ENCODE measurements around the gene VWA8.

The VWA8 gene

DNA sequence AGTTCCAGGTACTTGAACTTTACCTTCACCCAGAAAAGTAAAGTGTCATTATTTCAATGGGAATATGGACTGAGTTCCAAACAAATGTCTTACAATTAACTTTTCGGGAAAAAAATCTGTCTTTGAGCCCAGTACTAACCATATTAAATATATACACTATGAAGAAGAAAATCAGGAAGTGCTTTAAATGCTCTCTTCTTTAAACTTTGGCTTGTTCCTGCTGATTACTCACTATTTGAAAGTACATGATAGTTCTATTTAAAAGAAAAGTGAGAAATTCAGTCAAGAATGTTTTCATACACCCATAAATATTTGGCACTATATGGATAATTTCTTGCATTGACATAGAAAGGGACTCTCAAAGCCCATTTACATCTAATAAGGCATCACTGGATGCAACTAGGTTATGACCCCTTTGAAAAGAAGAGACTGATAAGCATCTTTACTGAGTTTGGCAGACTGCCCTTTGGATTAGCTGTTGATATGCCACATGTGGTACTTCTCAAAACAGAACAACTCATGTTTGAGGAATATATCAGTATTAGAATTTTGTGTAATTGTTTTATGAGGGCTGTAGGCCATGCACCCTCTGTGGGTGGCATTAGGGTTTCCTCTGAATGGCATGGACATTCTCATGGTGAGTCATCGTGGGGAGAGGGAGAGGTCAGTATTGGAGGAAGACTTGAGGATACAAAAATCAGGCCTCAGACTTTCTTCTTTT, 25.0 kb upstream of the VWA8 start:
- DNase-seq (ENCODE audit: low read depth), result no peak
- H3K4me3 ChIP-seq (ENCODE audit: control insufficient read depth, low read depth, low read length), result no peak overlapping the region
- TF ChIP-seq, protein P1, sequence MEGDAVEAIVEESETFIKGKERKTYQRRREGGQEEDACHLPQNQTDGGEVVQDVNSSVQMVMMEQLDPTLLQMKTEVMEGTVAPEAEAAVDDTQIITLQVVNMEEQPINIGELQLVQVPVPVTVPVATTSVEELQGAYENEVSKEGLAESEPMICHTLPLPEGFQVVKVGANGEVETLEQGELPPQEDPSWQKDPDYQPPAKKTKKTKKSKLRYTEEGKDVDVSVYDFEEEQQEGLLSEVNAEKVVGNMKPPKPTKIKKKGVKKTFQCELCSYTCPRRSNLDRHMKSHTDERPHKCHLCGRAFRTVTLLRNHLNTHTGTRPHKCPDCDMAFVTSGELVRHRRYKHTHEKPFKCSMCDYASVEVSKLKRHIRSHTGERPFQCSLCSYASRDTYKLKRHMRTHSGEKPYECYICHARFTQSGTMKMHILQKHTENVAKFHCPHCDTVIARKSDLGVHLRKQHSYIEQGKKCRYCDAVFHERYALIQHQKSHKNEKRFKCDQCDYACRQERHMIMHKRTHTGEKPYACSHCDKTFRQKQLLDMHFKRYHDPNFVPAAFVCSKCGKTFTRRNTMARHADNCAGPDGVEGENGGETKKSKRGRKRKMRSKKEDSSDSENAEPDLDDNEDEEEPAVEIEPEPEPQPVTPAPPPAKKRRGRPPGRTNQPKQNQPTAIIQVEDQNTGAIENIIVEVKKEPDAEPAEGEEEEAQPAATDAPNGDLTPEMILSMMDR (IDR thresholded peaks at IDR 0.05; ENCODE audit: control insufficient read depth, insufficient read depth, low read depth, low read length, missing control alignments), result no peak

DNA sequence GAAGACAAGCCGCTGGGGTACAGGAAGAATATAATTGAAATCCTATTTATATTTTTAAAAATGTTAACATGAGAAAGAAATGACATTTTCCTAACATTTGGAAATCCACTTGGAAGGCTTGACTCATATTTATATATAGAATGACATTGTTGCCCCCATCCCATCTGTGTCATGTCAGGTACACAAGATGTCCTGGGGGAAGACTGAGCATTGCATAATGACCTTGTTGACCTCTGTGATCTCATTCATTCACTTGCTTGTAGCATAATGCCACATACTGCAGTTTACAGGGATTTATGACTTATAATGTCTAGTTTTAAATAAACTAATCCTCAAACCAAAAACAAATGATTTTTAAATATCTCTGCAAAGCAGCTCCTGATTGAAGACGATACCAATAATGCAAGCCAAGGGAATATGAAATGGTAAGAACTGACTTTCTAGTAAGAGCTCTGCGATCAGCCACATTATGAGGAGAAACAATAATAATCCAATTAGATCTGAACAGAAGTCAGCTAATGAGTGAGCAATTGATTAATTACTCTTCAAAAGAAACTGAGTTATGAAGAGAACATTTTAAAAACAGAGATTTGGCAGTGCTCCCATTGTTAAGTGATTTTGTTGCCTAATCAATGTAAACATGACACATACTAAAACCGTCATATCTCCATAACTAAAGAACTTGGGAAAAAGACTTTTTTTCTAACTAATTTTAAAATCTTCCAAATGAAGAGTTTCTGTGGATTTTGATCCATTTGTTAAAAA, 21.2 kb upstream of the VWA8 start:
- no peak for DNase-seq (ENCODE audit: low read depth)
- no peak overlapping the region for H3K4me3 ChIP-seq (ENCODE audit: control insufficient read depth, low read depth, low read length)
- TF ChIP-seq, protein P1 (IDR thresholded peaks at IDR 0.05; ENCODE audit: control insufficient read depth, insufficient read depth, low read depth, low read length, missing control alignments), result no peak

DNA sequence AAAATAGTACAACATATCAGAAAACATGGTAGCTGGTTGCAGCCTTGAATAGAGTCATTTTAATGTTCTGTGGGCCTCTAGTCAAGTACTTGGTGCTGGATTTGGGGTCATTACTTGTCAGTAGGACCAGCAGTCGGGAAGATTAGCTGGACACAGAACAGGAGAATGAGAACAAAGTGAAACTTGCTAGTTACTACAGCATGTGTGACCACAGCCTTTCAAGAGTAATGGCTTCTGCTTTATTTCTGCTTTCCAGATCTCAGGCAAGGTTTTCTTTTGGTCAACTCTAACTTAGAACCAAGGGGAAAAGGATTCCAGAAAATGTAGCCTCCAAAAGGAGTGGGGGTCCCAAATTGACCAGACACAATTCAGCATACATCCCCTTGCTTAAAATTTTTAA, 17.1 kb upstream of the VWA8 start:
- no peak for DNase-seq (ENCODE audit: low read depth)
- TF ChIP-seq, protein P1 (IDR thresholded peaks at IDR 0.05; ENCODE audit: control insufficient read depth, insufficient read depth, low read depth, low read length, missing control alignments), result no peak
- no peak overlapping the region for H3K4me3 ChIP-seq (ENCODE audit: control insufficient read depth, low read depth, low read length)

DNA sequence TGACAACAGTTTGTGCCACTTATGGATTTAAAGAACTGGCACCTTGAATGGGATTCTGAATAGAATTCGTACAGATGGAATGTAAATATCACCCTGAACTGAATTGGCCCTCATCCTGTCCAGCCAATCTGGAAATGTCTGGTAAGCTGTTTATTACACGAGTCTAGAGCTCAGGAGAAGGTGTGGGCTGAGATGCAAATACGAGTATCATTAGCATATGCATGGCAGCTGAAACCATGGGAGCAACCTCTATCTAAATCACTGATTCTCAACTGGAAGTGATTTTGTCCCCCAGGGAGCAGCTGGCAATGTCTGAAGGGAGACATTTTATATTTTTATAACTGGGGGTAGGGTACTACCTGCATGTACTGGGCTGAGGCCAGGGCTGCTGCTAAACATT, 15.6 kb upstream of the VWA8 start:
- DNase-seq (ENCODE audit: low read depth), result no peak
- TF ChIP-seq, protein P1 (IDR thresholded peaks at IDR 0.05; ENCODE audit: control insufficient read depth, insufficient read depth, low read depth, low read length, missing control alignments), result no peak
- H3K4me3 ChIP-seq (ENCODE audit: control insufficient read depth, low read depth, low read length), result no peak overlapping the region

DNA sequence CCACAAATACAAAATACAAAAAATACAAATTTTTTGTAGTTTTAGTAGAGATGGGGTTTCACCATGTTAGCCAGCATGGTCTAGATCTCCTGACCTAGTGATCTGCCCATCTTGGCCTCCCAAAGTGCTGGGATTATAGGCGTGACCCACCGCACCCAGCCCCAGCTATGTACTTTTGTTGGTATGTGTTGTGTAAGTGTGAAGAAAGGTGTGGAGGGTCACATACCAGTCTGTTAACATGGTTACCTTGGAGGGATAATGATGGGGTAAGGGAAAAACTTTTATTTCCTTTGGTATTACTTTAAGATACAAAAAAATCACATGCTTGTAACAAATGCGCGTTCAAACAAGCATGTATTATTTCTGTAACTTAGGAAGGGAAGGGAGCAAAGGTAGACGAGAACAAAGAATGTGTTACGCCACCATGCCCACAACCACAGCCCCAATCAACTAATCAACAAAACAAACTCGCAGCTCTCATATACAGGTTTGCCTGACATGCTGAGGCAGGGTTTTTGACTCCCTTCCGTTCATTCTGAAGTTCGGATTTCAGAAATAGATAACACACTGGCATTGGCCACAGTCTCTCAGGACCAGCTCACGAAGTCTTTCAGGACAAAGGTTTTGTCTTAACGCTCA, 13.5 kb upstream of the VWA8 start:
- TF ChIP-seq, protein P1 (IDR thresholded peaks at IDR 0.05; ENCODE audit: control insufficient read depth, insufficient read depth, low read depth, low read length, missing control alignments), result no peak
- no peak overlapping the region for H3K4me3 ChIP-seq (ENCODE audit: control insufficient read depth, low read depth, low read length)
- no peak for DNase-seq (ENCODE audit: low read depth)

DNA sequence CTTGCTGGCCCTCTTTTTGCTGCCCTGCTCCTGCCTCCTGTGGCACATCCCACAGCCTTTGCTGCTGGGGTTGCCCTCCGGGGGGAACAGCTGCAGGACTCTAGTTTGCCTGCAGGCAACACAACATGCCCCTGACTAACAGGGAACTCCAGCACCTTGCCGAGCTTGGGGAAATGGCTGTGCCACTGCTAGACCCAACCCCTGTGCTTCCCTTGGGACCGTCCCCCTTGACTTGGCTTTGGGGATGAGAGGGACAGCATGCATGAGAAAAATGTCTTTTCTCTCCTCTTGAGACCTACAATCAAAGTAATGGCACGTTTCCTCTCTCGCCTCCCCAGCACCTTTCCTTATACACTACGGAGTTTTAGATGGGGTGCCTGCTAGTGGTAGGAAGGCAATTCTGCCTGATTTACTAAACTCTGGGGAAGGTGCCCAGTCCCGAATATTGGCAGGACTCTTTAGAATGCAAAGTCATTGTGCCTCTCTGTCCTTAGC, 12.4 kb upstream of the VWA8 start:
- DNase-seq (ENCODE audit: low read depth), result no peak
- no peak overlapping the region for H3K4me3 ChIP-seq (ENCODE audit: control insufficient read depth, low read depth, low read length)
- TF ChIP-seq, protein P1 (IDR thresholded peaks at IDR 0.05; ENCODE audit: control insufficient read depth, insufficient read depth, low read depth, low read length, missing control alignments), result no peak
